ENCODE data around the gene THSD7B.

THSD7B gene

GRCh38 chr2:137190411-137191195, 425.3 kb downstream of the THSD7B start:
- no peak overlapping the region for H3K27ac ChIP-seq
- TF ChIP-seq ZFX (IDR thresholded peaks at IDR 0.05; ENCODE audit: borderline replicate concordance) (no peak), CTCF (IDR thresholded peaks at IDR 0.05) (no peak)

GRCh38 chr2:137192366-137193310, 427.3 kb downstream of the THSD7B start:
- TF ChIP-seq CTCF (IDR thresholded peaks at IDR 0.05), result no peak
- no peak for TF ChIP-seq ZFX (IDR thresholded peaks at IDR 0.05; ENCODE audit: borderline replicate concordance)
- H3K27ac ChIP-seq, result no peak overlapping the region

- H3K27ac ChIP-seq, result no peak overlapping the region
- TF ChIP-seq ZFX (IDR thresholded peaks at IDR 0.05; ENCODE audit: borderline replicate concordance) (no peak), CTCF (IDR thresholded peaks at IDR 0.05) (no peak)
Observed at GRCh38 chr2:137193401-137193800, 428.1 kb downstream of the THSD7B start.

- H3K27ac ChIP-seq, result no peak overlapping the region
- no peak for TF ChIP-seq ZFX (IDR thresholded peaks at IDR 0.05; ENCODE audit: borderline replicate concordance)
- no peak for TF ChIP-seq CTCF (IDR thresholded peaks at IDR 0.05)
Observed at GRCh38 chr2:137194111-137194510, 428.8 kb downstream of the THSD7B start.

- H3K27ac ChIP-seq, result no peak overlapping the region
- TF ChIP-seq CTCF (IDR thresholded peaks at IDR 0.05), result no peak
- no peak for TF ChIP-seq ZFX (IDR thresholded peaks at IDR 0.05; ENCODE audit: borderline replicate concordance)
Observed at GRCh38 chr2:137199751-137200150, 434.4 kb downstream of the THSD7B start.

- H3K27ac ChIP-seq, result no peak overlapping the region
- TF ChIP-seq CTCF (IDR thresholded peaks at IDR 0.05) (no peak), ZFX (IDR thresholded peaks at IDR 0.05; ENCODE audit: borderline replicate concordance) (no peak)
Observed at GRCh38 chr2:137202318-137202717, 437.0 kb downstream of the THSD7B start.
